Stimulated activated CD4-positive, alpha-beta T cell treated with anti-CD3 and anti-CD28 coated beads, Interleukin-4, amount 100 ng/mL, for 48 hours (primary cell): ENCODE measurements around the gene RMRP.
"Not testable (repeated sequence)": the region's sequence is repeated elsewhere in the genome, so short reads cannot be mapped to it uniquely, and the experiment has no call there.

Experiments
- DNase-seq, 2 donors: peaks; one replicate each; pipeline ENCODE4 v3.0.0-alpha.2; 2020; ENCODE audit warnings: low read depth in 2 of 2

RMRP gene

GRCh38 chr9:35665471-35665818, 7.6 kb upstream of the RMRP start:
- DNase-seq = no peak

GRCh38 chr9:35664531-35665470, 7.0 kb upstream of the RMRP start, which contains the start of gene ARHGEF39:
Gene ARHGEF39, minus strand, starts transcription at chr9:35665195. Its CDS starts 26 bp downstream, at chr9:35665169.
- DNase-seq = peak; percentile 58 to 71

- no peak for DNase-seq
Measured at GRCh38 chr9:35662437-35662836, 4.6 kb upstream of the RMRP start.

- no peak for DNase-seq
Measured at GRCh38 chr9:35661756-35662350, 4.0 kb upstream of the RMRP start.

- DNase-seq = no peak
Measured at GRCh38 chr9:35660966-35661415, 3.2 kb upstream of the RMRP start.

GRCh38 chr9:35659340-35659739, 1.5 kb upstream of the RMRP start:
- no peak for DNase-seq

GRCh38 chr9:35658968-35659220, 1.1 kb upstream of the RMRP start:
- no peak for DNase-seq

- DNase-seq = peak; percentile 72 to 76
Measured at GRCh38 chr9:35658137-35658967, 533 bp upstream of the RMRP start, which contains the start of gene CCDC107. Gene CCDC107, plus strand, starts transcription at chr9:35658292. Its CDS starts 88 bp downstream, at chr9:35658380.

GRCh38 chr9:35656831-35657545, 831 bp downstream of the RMRP start:
- no peak for DNase-seq

- no peak for DNase-seq
Measured at GRCh38 chr9:35656348-35656747, 1.5 kb downstream of the RMRP start.

GRCh38 chr9:35653611-35654010, 4.2 kb downstream of the RMRP start:
- DNase-seq = no peak

- DNase-seq = no peak
Measured at GRCh38 chr9:35652829-35653209, 5.0 kb downstream of the RMRP start.

GRCh38 chr9:35651956-35652828, 5.6 kb downstream of the RMRP start:
- DNase-seq = no peak

GRCh38 chr9:35650341-35651158, 7.3 kb downstream of the RMRP start, which contains the start of gene SIT1:
Gene SIT1, minus strand, starts transcription at chr9:35650931. Its CDS starts 78 bp downstream, at chr9:35650853.
- no peak for DNase-seq

GRCh38 chr9:35649431-35650340, 8.1 kb downstream of the RMRP start:
- no peak for DNase-seq

- DNase-seq = peak; percentile 87 to 90
Measured at GRCh38 chr9:35646533-35647265, 11.1 kb downstream of the RMRP start.

- DNase-seq = no peak
Measured at GRCh38 chr9:35646153-35646532, 11.7 kb downstream of the RMRP start.

- DNase-seq = not testable (repeated sequence)
Measured at GRCh38 chr9:35645736-35646135, 12.1 kb downstream of the RMRP start.
